CD4-positive, alpha-beta T cell treated with Interferon gamma for 1 hour (primary cell): Measurements from ENCODE around the gene ADAMTS19.
"Not testable (repeated sequence)": the region's sequence is repeated elsewhere in the genome, so short reads cannot be mapped to it uniquely, and the experiment has no call there.

Source experiments
- DNase-seq: peaks from one replicate; pipeline ENCODE4 v3.0.0-alpha.2; 2020

ADAMTS19 gene

DNA sequence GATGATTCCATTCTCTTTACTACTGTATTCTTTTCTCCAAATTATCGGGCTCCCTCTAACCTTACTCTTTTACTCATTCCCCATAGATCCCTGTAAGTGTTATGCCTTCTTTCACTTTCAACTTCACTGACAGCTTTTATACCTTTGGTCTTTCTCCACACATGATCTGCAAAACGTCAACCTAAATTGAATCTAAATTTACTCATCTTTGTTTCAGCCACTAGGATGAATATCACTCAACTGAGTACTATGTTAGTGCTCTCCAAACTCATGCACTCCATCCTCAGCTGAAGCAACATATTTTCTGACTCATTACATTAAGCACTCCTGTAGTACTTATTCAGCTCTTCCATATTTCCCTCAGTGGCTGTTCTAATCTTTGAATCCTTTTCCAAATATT lies 133.4 kb downstream of the ADAMTS19 start:
- DNase-seq: no peak

GRCh38 chr5:129601576-129601975 lies 141.5 kb downstream of the ADAMTS19 start:
- no peak for DNase-seq

- no peak for DNase-seq
These were observed 148.3 kb downstream of the ADAMTS19 start for GRCh38 chr5:129608350-129608749.

DNA sequence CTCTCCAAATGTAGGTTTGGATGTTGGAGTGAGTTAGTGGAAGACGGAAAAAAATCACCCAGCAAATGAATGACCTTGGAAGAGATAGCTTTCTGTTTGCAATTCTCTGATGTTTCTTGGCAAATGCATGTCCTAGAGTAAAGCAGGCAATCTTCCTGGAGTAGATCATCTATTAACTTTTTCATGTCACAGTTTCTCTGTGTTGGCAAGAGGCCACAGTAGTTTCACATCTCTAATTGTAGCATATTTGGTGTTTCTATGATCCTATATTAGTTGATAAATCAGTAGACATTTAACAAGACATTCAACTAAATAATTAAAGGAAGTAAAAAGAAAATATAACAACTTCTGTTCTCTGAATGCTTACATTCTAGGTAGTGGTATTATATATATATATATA lies 149.6 kb downstream of the ADAMTS19 start:
- DNase-seq: no peak

DNA sequence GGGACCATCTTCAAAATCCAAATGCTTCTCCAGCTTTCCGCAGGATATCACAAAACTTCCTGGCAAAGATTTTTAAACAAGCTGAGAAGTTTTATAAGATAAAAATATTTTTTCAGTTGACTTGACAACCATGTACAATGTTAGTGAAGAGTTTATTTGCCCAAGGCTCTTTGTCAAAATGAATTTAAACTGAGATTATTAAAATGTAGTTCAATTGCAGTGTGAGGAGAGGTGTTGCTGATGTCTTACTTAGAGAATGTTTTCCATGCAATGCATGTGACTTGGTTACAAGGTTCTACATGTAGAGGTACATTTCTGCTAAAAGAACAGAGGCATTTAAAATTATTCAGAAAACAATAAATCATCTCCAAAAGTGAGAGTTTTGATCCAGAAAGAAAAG lies 156.4 kb downstream of the ADAMTS19 start:
- no peak for DNase-seq

DNA sequence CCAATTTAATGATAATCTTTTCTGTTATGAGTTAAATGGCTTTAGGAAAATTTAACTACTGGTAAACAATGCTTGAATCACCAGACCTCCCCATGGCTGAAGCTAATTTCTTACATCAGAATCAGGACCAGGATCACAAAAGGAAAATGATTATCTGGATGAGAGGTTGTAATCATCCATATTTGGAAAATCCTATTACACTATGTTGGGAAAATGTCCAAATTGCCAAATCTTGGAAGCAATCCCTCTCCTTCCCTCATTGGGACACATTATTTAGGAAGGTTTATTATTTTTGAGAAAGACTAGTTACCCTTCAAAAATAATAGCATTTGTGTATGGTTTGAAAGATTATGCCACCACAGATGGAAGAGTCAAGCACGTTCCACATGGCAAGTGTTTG lies 157.1 kb downstream of the ADAMTS19 start:
- no peak for DNase-seq

DNA sequence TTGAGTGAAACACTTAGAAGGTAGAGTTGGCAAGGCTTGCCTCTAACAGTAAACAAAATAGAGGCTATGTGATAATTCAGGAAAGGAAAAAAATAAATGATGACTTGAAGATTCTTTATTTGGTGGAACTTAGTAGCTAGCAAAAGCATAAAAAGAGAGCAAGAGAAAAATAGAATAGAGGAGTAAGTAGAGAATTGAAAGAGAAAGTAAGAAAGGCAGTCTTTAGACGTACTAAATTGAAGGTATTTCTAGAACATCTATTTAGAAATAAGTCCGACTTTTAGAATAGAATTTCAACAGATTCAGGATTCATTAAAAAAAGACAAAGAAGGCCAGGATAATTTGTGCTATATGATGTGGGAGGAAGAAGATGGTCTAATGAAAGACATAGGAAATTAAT lies 159.7 kb downstream of the ADAMTS19 start:
- no peak for DNase-seq

DNA sequence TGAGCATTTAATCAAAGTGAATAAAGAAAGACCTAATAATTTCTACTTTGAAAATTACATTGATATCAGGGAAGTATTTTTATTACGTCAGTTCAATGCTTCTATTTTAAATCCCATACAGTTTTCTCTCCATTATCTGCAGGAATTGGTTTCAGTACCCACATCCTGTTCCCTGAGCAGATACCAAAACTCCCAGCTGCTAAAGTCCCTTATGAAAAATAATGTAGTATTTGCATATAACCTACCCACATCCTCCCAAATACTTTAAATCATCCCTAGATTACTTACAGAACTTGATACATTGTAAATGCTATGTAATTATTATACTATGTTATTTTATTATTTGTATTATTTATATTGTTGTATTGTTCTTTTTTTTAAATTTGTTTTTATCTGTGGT lies 162.4 kb downstream of the ADAMTS19 start:
- no peak for DNase-seq

- no peak for DNase-seq
These were observed 169.5 kb downstream of the ADAMTS19 start for GRCh38 chr5:129629575-129629974.

DNA sequence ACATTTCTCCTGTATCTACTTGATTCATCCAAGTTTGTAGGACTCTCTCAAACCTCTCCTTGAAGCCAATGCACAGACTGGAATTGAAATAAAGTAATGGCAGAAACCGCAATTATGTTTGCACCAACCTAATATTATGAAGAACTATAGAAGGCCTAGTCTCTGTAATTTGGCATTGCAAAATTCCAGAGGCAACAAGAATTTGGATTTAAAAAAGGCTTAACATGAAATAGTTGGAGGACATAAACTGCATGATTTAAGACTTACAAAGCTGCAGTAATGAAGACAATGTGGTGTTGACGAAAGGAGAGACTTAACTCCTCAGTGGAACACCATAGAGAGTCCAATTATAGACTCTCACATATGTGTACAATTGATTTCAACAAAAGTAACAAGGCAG lies 170.0 kb downstream of the ADAMTS19 start:
- no peak for DNase-seq

- no peak for DNase-seq
These were observed 171.9 kb downstream of the ADAMTS19 start for GRCh38 chr5:129631961-129632360.

DNA sequence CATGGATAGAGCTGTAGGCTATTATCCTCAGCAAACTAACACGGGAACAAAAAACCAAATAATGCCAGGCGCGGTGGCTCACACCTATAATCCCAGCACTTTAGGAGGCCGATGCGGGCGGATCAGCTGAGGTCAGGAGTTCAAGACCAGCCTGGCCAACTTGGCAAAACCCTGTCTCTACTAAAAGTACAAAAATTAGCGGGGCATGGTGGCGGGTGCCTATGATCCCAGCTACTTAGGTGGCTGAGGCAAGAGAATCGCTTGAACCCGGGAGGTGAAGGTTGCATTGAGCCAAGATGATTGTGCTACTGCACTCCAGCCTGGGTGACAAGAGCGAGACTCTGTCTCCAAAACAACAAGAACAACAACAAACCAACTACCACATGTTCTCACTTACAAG lies 177.4 kb downstream of the ADAMTS19 start:
- DNase-seq: not testable (repeated sequence)

DNA sequence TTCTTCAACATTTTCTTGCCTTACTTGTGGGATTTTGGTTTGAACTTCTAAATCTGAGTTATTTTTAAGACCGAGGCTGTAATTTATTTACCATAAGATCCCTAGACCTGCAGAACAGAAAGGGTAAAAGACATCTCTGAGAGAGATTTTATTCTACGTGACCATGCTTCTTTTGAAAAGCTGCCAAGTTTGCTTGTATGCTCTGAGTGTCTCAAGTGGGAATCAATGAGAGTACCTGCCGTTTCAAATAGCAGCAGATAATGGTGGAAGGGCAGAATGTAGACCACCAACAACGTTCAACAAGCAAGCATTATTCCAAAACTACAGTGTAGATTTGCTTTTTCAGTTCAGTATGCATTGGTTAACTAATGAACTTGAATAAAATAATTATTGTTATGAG lies 179.2 kb downstream of the ADAMTS19 start:
- DNase-seq: no peak

- DNase-seq: no peak
These were observed 192.4 kb downstream of the ADAMTS19 start for GRCh38 chr5:129652349-129653056.

- DNase-seq: no peak
These were observed 192.9 kb downstream of the ADAMTS19 start for GRCh38 chr5:129653057-129653375.

- DNase-seq: no peak
These were observed 193.3 kb downstream of the ADAMTS19 start for GRCh38 chr5:129653442-129653841.

- no peak for DNase-seq
These were observed 196.9 kb downstream of the ADAMTS19 start for GRCh38 chr5:129656952-129657351.

DNA sequence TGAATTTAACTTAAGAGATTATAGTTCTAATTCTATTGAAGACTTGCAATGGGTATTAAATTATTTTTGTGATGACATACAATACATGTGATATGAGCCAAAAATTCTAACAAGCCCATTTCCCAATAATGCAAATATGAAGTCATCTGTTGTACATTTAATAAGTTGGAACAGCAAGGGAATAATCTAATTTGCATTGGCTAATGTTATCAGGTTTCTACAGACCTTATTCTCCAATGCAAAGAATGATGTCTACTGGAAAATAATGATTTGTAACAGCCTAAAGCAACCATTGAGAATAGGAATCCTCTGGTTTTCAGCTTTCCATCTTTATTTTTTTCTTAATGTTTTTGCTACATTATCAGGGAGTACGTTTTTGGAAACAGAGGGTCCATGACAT lies 198.7 kb downstream of the ADAMTS19 start:
- no peak for DNase-seq

DNA sequence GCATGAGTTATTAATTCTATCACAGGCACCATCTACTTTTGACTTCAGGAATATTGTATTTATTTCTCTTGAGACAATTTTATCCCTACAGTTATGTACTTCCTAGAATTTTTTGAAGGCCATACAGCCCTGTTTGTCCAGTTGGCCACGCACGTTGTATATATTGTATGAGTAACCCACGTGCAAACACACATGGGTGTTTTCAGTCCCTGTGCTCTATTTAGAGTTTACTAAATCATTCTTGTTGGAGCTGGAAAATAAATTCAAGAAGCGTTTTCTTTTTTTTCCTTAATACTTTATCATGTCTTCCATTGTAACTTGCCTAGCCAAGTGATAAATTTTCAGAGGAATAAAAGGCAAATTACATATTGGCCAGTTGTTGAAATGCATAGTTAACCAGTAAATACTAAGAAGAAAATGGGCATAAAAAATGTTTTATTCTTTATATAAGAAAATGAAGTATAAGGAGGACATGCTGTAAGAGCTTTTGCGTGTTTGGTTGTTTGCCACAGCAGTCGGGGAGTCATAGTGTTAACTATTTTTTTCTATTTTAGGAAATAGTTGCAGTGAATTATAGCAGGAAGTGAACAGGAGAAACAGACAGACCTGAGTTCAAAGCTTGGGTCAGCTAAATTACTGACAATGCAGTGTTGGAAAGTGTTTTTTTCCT lies 201.4 kb downstream of the ADAMTS19 start:
- DNase-seq: no peak

DNA sequence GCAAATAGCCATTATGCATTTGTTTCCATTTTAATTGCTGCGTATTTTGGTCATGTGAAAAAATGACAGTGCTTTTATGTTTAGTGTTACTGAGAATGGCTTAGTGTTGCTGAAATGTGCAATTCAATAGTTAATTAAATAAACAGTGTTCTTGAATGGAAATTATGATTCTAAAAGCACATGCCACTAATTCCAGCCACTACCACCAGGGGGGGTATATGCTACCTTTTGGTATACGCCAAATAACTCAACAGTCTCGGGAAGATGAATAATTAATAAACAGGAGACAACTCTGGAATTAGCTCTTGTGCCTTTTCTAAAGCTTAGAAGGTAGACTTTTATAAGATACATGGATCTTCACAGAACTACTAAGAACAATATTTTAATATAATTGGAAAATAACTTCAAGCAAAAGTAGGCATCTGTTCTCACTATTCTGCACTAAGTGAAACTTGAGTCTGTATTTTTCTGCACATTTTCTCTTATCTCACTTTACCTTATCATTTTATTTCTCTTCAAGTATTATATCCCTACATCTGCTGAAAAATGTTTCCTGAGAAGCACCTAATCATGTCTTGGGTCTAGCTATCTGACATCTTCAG lies 204.3 kb downstream of the ADAMTS19 start:
- no peak for DNase-seq

GRCh38 chr5:129670957-129671500 lies 210.9 kb downstream of the ADAMTS19 start:
- no peak for DNase-seq

GRCh38 chr5:129672006-129672405 lies 211.9 kb downstream of the ADAMTS19 start:
- DNase-seq: no peak

GRCh38 chr5:129679671-129680070 lies 219.6 kb downstream of the ADAMTS19 start:
- no peak for DNase-seq

- DNase-seq: no peak
These were observed 227.8 kb downstream of the ADAMTS19 start for GRCh38 chr5:129687941-129688340.
